CD1c-positive myeloid dendritic cell (primary cell): ENCODE results near the gene HERPUD2.

ENCODE experiments used
- DNase-seq: peaks from one replicate; pipeline ENCODE4 v3.0.0-alpha.2; 2016; ENCODE audit errors: extremely low spot score

Gene HERPUD2

GRCh38 chr7:35694784-35695472 is at the start of gene HERPUD2:
HERPUD2 (minus strand) TSS chr7:35695135; CDS start chr7:35694330, 805 bp downstream.
- DNase-seq: peak; percentile 94

- DNase-seq: no peak
Measured at GRCh38 chr7:35738889-35739288, 44.0 kb upstream of the HERPUD2 start.

GRCh38 chr7:35736725-35737124 is 41.8 kb upstream of the HERPUD2 start:
- no peak for DNase-seq

- no peak for DNase-seq
Measured at GRCh38 chr7:35735396-35735795, 40.5 kb upstream of the HERPUD2 start.

- DNase-seq: no peak
Measured at GRCh38 chr7:35734001-35734483, 39.1 kb upstream of the HERPUD2 start.

GRCh38 chr7:35731349-35731748 is 36.4 kb upstream of the HERPUD2 start:
- no peak for DNase-seq

- DNase-seq: peak; percentile 91
Measured at GRCh38 chr7:35729061-35729783, 34.3 kb upstream of the HERPUD2 start.

- peak; percentile 20 for DNase-seq
Measured at GRCh38 chr7:35728412-35729060, 33.6 kb upstream of the HERPUD2 start.

GRCh38 chr7:35727571-35727970 is 32.6 kb upstream of the HERPUD2 start:
- DNase-seq: peak; percentile 83

GRCh38 chr7:35726654-35727053 is 31.7 kb upstream of the HERPUD2 start:
- DNase-seq: no peak

- no peak for DNase-seq
Measured at GRCh38 chr7:35725280-35725680, 30.3 kb upstream of the HERPUD2 start.

- DNase-seq: no peak
Measured at GRCh38 chr7:35723011-35723410, 28.1 kb upstream of the HERPUD2 start.

- no peak for DNase-seq
Measured at GRCh38 chr7:35722054-35722849, 27.3 kb upstream of the HERPUD2 start.

- no peak for DNase-seq
Measured at GRCh38 chr7:35721288-35721687, 26.4 kb upstream of the HERPUD2 start.

GRCh38 chr7:35720849-35721248 is 25.9 kb upstream of the HERPUD2 start:
- DNase-seq: no peak

- no peak for DNase-seq
Measured at GRCh38 chr7:35720032-35720431, 25.1 kb upstream of the HERPUD2 start.

GRCh38 chr7:35718047-35718446 is 23.1 kb upstream of the HERPUD2 start:
- no peak for DNase-seq

- no peak for DNase-seq
Measured at GRCh38 chr7:35717516-35717915, 22.6 kb upstream of the HERPUD2 start.

- no peak for DNase-seq
Measured at GRCh38 chr7:35717013-35717412, 22.1 kb upstream of the HERPUD2 start.

- no peak for DNase-seq
Measured at GRCh38 chr7:35716038-35716803, 21.3 kb upstream of the HERPUD2 start.

- no peak for DNase-seq
Measured at GRCh38 chr7:35714862-35715261, 19.9 kb upstream of the HERPUD2 start.
